Activated T-cell treated with anti-CD3 and anti-CD28 coated beads, Interleukin-2, amount 50 U/mL, for 4 hours (primary cell): Measurements from ENCODE around the gene SHROOM2. TPM values are rescaled to one million over a fixed set of nuclear protein-coding genes. Genes with fewer than 3 reads are reported as not detected.
"Not testable (repeated sequence)": the region's sequence is repeated elsewhere in the genome, so short reads cannot be mapped to it uniquely, and the experiment has no call there.

ENCODE experiments used
- ATAC-seq, 2 donors: fragments of 200-7000 bp; cut with Tn5 transposase; one replicate each; pipeline ENCODE4 v1.10.0; 2021
- DNase-seq: peaks from one replicate; pipeline ENCODE4 v3.0.0-alpha.2; 2020
- H3K27me3 Mint-ChIP-seq: one replicate; pipeline ENCODE4 v1.8.0; 2021; ENCODE audit warnings: low read depth, mixed read lengths
- H3K36me3 Mint-ChIP-seq: one replicate; pipeline ENCODE4 v1.8.0; 2022; ENCODE audit warnings: mixed read lengths; ENCODE audit not compliant: insufficient read depth
- H3K4me1 Mint-ChIP-seq: one replicate; pipeline ENCODE4 v1.8.0; 2021; ENCODE audit warnings: low read depth, mixed read lengths
- H3K4me3 Mint-ChIP-seq: one replicate; pipeline ENCODE4 v1.8.0; 2021; ENCODE audit warnings: mild to moderate bottlenecking, moderate library complexity, mixed read lengths
- H3K9me3 Mint-ChIP-seq: one replicate; pipeline ENCODE4 v1.8.0; 2021; ENCODE audit warnings: mixed read lengths
- total RNA-seq, 3 donors: library from RNA; stranded (reverse); gene quantifications; one replicate each; pipeline ENCODE4 v1.2.1, GENCODE V29; 2021

SHROOM2 gene
- total RNA-seq, 3 donors from 2014 or later = 0.03 TPM; not detected in 2

- no peak overlapping the region for H3K4me3 Mint-ChIP-seq
- H3K36me3 Mint-ChIP-seq = no peaks in the 10 kb centered on the region
- peaks cover 12% of the 10 kb centered on the region for H3K27me3 Mint-ChIP-seq
- H3K4me1 Mint-ChIP-seq = no peaks in the 10 kb centered on the region
- DNase-seq = no peak
- no peak for ATAC-seq
- no peaks in the 10 kb centered on the region for H3K9me3 Mint-ChIP-seq
These were observed 21.0 kb upstream of the SHROOM2 start for GRCh38 chrX:9765072-9765736.

- Mint-ChIP-seq H3K4me3 (no peak within 1 kb of the TSS), H3K27me3 (peaks cover 9% of the 10 kb centered on the region), H3K9me3 (no peaks in the 10 kb centered on the region), H3K36me3 (no peaks in the 10 kb centered on the region), H3K4me1 (no peaks in the 10 kb centered on the region)
- DNase-seq (no peak), ATAC-seq (no peak)
These were observed 20.5 kb upstream of the SHROOM2 start, which contains the start of gene GPR143 for GRCh38 chrX:9765737-9766097. Gene GPR143 (minus strand): TSS chrX:9765847. CDS start chrX:9765817, 30 bp downstream.

- H3K4me3 Mint-ChIP-seq = no peak overlapping the region
- no peaks in the 10 kb centered on the region for H3K4me1 Mint-ChIP-seq
- DNase-seq (no peak), ATAC-seq (no peak)
- no peaks in the 10 kb centered on the region for H3K9me3 Mint-ChIP-seq
- H3K36me3 Mint-ChIP-seq = no peaks in the 10 kb centered on the region
- H3K27me3 Mint-ChIP-seq = peaks cover 8% of the 10 kb centered on the region
These were observed 18.9 kb upstream of the SHROOM2 start for GRCh38 chrX:9767375-9767774.

GRCh38 chrX:9768321-9768839 lies 17.8 kb upstream of the SHROOM2 start:
- DNase-seq, H3K36me3 Mint-ChIP-seq, H3K27me3 Mint-ChIP-seq, H3K4me1 Mint-ChIP-seq, H3K9me3 Mint-ChIP-seq, ATAC-seq, H3K4me3 Mint-ChIP-seq: not testable (repeated sequence)

GRCh38 chrX:9770319-9770718 lies 15.9 kb upstream of the SHROOM2 start:
- DNase-seq (no peak), ATAC-seq (no peak)
- Mint-ChIP-seq H3K9me3 (no peaks in the 10 kb centered on the region), H3K4me1 (no peaks in the 10 kb centered on the region), H3K27me3 (peaks cover 12% of the 10 kb centered on the region), H3K4me3 (no peak overlapping the region), H3K36me3 (no peaks in the 10 kb centered on the region)

GRCh38 chrX:9772943-9773342 lies 13.3 kb upstream of the SHROOM2 start:
- Mint-ChIP-seq H3K9me3 (no peaks in the 10 kb centered on the region), H3K4me1 (no peaks in the 10 kb centered on the region), H3K4me3 (no peak overlapping the region), H3K36me3 (no peaks in the 10 kb centered on the region), H3K27me3 (peaks cover 9% of the 10 kb centered on the region)
- no peak for ATAC-seq
- no peak for DNase-seq

GRCh38 chrX:9775930-9776329 lies 10.3 kb upstream of the SHROOM2 start:
- no peaks in the 10 kb centered on the region for H3K9me3 Mint-ChIP-seq
- H3K27me3 Mint-ChIP-seq = peaks cover 9% of the 10 kb centered on the region
- no peak for ATAC-seq
- no peaks in the 10 kb centered on the region for H3K4me1 Mint-ChIP-seq
- no peak for DNase-seq
- H3K36me3 Mint-ChIP-seq = no peaks in the 10 kb centered on the region
- no peak overlapping the region for H3K4me3 Mint-ChIP-seq

GRCh38 chrX:9781941-9782340 lies 4.3 kb upstream of the SHROOM2 start:
- DNase-seq (no peak), ATAC-seq (no peak)
- Mint-ChIP-seq H3K4me3 (no peak overlapping the region), H3K9me3 (no peaks in the 10 kb centered on the region), H3K36me3 (no peaks in the 10 kb centered on the region), H3K27me3 (peaks cover 14% of the 10 kb centered on the region), H3K4me1 (no peaks in the 10 kb centered on the region)

- Mint-ChIP-seq H3K4me1 (no peaks in the 10 kb centered on the region), H3K27me3 (peaks cover 32% of the 10 kb centered on the region), H3K4me3 (no peak overlapping the region), H3K36me3 (no peaks in the 10 kb centered on the region), H3K9me3 (no peaks in the 10 kb centered on the region)
- DNase-seq (no peak), ATAC-seq (no peak)
These were observed 1.9 kb upstream of the SHROOM2 start for GRCh38 chrX:9784332-9784731.

GRCh38 chrX:9785254-9785943 lies 830 bp upstream of the SHROOM2 start:
- Mint-ChIP-seq H3K4me3 (no peak overlapping the region), H3K4me1 (no peaks in the 10 kb centered on the region), H3K27me3 (peaks cover 32% of the 10 kb centered on the region), H3K9me3 (no peaks in the 10 kb centered on the region), H3K36me3 (no peaks in the 10 kb centered on the region)
- DNase-seq = no peak
- no peak for ATAC-seq

GRCh38 chrX:9786798-9787635 lies 788 bp downstream of the SHROOM2 start:
- Mint-ChIP-seq H3K27me3 (peaks cover 32% of the 10 kb centered on the region), H3K4me1 (no peaks in the 10 kb centered on the region), H3K4me3 (peak overlapping the region; percentile 58), H3K9me3 (no peaks in the 10 kb centered on the region), H3K36me3 (no peaks in the 10 kb centered on the region)
- DNase-seq (no peak), ATAC-seq (no peak)

GRCh38 chrX:9788911-9789310 lies 2.7 kb downstream of the SHROOM2 start:
- H3K36me3 Mint-ChIP-seq = no peaks in the 10 kb centered on the region
- no peak overlapping the region for H3K4me3 Mint-ChIP-seq
- peaks cover 31% of the 10 kb centered on the region for H3K27me3 Mint-ChIP-seq
- DNase-seq = no peak
- H3K4me1 Mint-ChIP-seq = no peaks in the 10 kb centered on the region
- ATAC-seq = no peak
- no peaks in the 10 kb centered on the region for H3K9me3 Mint-ChIP-seq

- peaks cover 26% of the 10 kb centered on the region for H3K27me3 Mint-ChIP-seq
- DNase-seq = no peak
- H3K4me3 Mint-ChIP-seq = no peak overlapping the region
- no peaks in the 10 kb centered on the region for H3K4me1 Mint-ChIP-seq
- H3K36me3 Mint-ChIP-seq = no peaks in the 10 kb centered on the region
- no peak for ATAC-seq
- no peaks in the 10 kb centered on the region for H3K9me3 Mint-ChIP-seq
These were observed 3.3 kb downstream of the SHROOM2 start for GRCh38 chrX:9789555-9789954.

GRCh38 chrX:9790866-9791265 lies 4.6 kb downstream of the SHROOM2 start:
- no peak for ATAC-seq
- no peaks in the 10 kb centered on the region for H3K36me3 Mint-ChIP-seq
- peaks cover 18% of the 10 kb centered on the region for H3K27me3 Mint-ChIP-seq
- no peak overlapping the region for H3K4me3 Mint-ChIP-seq
- H3K9me3 Mint-ChIP-seq = peaks cover 5% of the 10 kb centered on the region
- H3K4me1 Mint-ChIP-seq = no peaks in the 10 kb centered on the region
- no peak for DNase-seq
